ENCODE data around the gene CMC1. TPM values are rescaled to one million over a fixed set of nuclear protein-coding genes. Genes with fewer than 3 reads are reported as not detected.

The CMC1 gene
- total RNA-seq, 1 donor from 2014 or later = 15.9 TPM

- TF ChIP-seq, protein P1, sequence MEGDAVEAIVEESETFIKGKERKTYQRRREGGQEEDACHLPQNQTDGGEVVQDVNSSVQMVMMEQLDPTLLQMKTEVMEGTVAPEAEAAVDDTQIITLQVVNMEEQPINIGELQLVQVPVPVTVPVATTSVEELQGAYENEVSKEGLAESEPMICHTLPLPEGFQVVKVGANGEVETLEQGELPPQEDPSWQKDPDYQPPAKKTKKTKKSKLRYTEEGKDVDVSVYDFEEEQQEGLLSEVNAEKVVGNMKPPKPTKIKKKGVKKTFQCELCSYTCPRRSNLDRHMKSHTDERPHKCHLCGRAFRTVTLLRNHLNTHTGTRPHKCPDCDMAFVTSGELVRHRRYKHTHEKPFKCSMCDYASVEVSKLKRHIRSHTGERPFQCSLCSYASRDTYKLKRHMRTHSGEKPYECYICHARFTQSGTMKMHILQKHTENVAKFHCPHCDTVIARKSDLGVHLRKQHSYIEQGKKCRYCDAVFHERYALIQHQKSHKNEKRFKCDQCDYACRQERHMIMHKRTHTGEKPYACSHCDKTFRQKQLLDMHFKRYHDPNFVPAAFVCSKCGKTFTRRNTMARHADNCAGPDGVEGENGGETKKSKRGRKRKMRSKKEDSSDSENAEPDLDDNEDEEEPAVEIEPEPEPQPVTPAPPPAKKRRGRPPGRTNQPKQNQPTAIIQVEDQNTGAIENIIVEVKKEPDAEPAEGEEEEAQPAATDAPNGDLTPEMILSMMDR (IDR thresholded peaks at IDR 0.05; ENCODE audit: unreplicated experiment) = no peak
- peaks cover 37% of the 10 kb centered on the region for H3K4me1 Mint-ChIP-seq
- peak; percentile 91 to 97 for DNase-seq (ENCODE audit: low spot score in 2 of 2, unreplicated experiment in 2 of 2)
Measured at GRCh38 chr3:28348629-28349468, 107.4 kb downstream of the CMC1 start, which contains the start of the genes AZI2 and ZCWPW2. TSS of gene AZI2 (minus strand) at chr3:28348824. CDS start at chr3:28340617, 8,207 bp downstream. TSS of gene ZCWPW2 (plus strand) at chr3:28348721. CDS start at chr3:28413069, 64,348 bp downstream.

DNA sequence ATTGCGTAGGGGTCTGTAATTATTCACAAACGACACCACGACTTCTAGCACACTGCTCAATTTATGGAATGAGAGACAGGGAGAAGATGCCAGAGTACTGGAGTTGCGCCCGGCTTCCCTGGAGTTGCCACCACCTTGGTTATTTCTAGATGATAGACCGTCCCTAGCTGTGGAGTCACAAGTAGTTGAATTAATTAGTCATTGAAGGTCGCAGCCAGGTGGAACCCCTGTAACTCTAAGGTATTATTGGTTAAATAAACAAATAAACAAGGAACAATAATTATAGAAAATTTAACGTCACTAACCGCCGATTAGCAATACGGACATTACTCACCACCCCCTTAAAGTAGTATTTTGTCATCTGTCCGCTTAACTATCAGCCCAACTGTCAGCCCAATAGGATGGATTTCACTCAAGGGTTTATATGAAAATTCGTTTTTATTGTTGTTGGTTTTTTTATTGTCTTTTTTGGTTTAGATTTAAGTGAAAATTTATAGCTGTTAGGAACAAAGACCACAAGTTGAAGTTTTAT lies 108.1 kb downstream of the CMC1 start:
- Mint-ChIP-seq H3K4me1 (peaks cover 36% of the 10 kb centered on the region), H3K27me3 (ENCODE audit: low read depth) (no peaks in the 10 kb centered on the region), H3K4me3 (peak overlapping the region; percentile 88), H3K9me3 (peaks cover 13% of the 10 kb centered on the region), H3K36me3 (peaks cover 16% of the 10 kb centered on the region), H3K27ac (peak overlapping the region; percentile 99)
- no peak for DNase-seq (ENCODE audit: low spot score in 2 of 2, unreplicated experiment in 2 of 2)
- TF ChIP-seq, protein P1 (IDR thresholded peaks at IDR 0.05; ENCODE audit: unreplicated experiment) = no peak

More at GRCh38 chr3:28348629-28349468, 107.4 kb downstream of the CMC1 start, which contains the start of the genes AZI2 and ZCWPW2:
- no peaks in the 10 kb centered on the region for H3K27me3 Mint-ChIP-seq (ENCODE audit: low read depth)
- H3K36me3 Mint-ChIP-seq = peaks cover 12% of the 10 kb centered on the region
- peak within 1 kb of the TSS; percentile 99 for H3K27ac Mint-ChIP-seq
- peak within 1 kb of the TSS; percentile 88 for H3K4me3 Mint-ChIP-seq
- peaks cover 9% of the 10 kb centered on the region for H3K9me3 Mint-ChIP-seq

Other genes with a start within 250 kb of the CMC1 start
- gene ZCWPW2, start 107.1 kb downstream of the CMC1 start, total RNA-seq = 1.3 to 1.5 TPM (median 1.4 TPM) in 3 replicates
- 63.8 to 64.4 TPM (median 63.9 TPM) in 3 replicates for gene AZI2, start 107.2 kb downstream of the CMC1 start, total RNA-seq

Data from mesothelial cell of epicardium (in vitro differentiated cells).